AG10803 (cell line): ENCODE results near the gene MAPT.

Source experiments
- DNase-seq: peaks from one replicate; pipeline ENCODE4 v3.0.0; 2010; ENCODE audit warnings: low read depth
- H3K4me3 ChIP-seq: 2 replicates; pipeline ENCODE4 v1.5.1; 2011; ENCODE audit warnings: mild to moderate bottlenecking, low read length, control low read depth
- CTCF ChIP-seq: conservative IDR thresholded peaks from 2 replicates; pipeline ENCODE4 v1.5.1; 2011; ENCODE audit warnings: mild to moderate bottlenecking, low read length, control low read depth, inconsistent platforms

MAPT gene

GRCh38 chr17:45894022-45894784, at the start of gene MAPT:
MAPT (plus strand) TSS chr17:45894554; CDS start chr17:45962338, 67,784 bp downstream.
- peak within 1 kb of the TSS; percentile 68 for H3K4me3 ChIP-seq
- DNase-seq: peak; percentile 89
- TF ChIP-seq CTCF: peak; percentile 54

GRCh38 chr17:45844695-45845375, 49.5 kb upstream of the MAPT start, which contains the start of gene SPPL2C:
SPPL2C (plus strand) TSS chr17:45844881; CDS start chr17:45844907, 26 bp downstream.
- no peak for TF ChIP-seq CTCF
- DNase-seq: no peak
- no peak within 1 kb of the TSS for H3K4me3 ChIP-seq

- no peak for TF ChIP-seq CTCF
- H3K4me3 ChIP-seq: no peak overlapping the region
- DNase-seq: no peak
Measured at GRCh38 chr17:45845376-45846185, 48.8 kb upstream of the MAPT start.

GRCh38 chr17:45846223-45846622, 48.1 kb upstream of the MAPT start:
- no peak overlapping the region for H3K4me3 ChIP-seq

GRCh38 chr17:45846646-45847045, 47.7 kb upstream of the MAPT start:
- H3K4me3 ChIP-seq: no peak overlapping the region
- no peak for TF ChIP-seq CTCF
- no peak for DNase-seq

More at GRCh38 chr17:45846223-45846622, 48.1 kb upstream of the MAPT start:
- no peak for DNase-seq
- TF ChIP-seq CTCF: no peak

GRCh38 chr17:45847101-45847500, 47.3 kb upstream of the MAPT start:
- no peak for DNase-seq
- no peak overlapping the region for H3K4me3 ChIP-seq
- TF ChIP-seq CTCF: no peak
